Vagina (tissue), 2 donors: ENCODE measurements around the gene AKAP6. TPM values are rescaled to one million over a fixed set of nuclear protein-coding genes. Genes with fewer than 3 reads are reported as not detected.
"Not testable (repeated sequence)": the region's sequence is repeated elsewhere in the genome, so short reads cannot be mapped to it uniquely, and the experiment has no call there.

Source experiments
- DNase-seq, 2 donors: peaks; one replicate each; pipeline ENCODE4 v3.0.0-alpha.2; 2017; ENCODE audit errors: extremely low spot score in 2 of 2
- H3K27ac ChIP-seq: fragments of 200-600 bp; sonication (generic); one replicate; pipeline ENCODE4 v1.5.1; 2019
- H3K27me3 ChIP-seq: fragments of 200-600 bp; sonication (generic); one replicate; pipeline ENCODE4 v1.5.1; 2019
- H3K36me3 ChIP-seq, 2 donors: fragments of 200-600 bp; sonication (generic); one replicate each; pipeline ENCODE4 v1.5.1; 2017 to 2019
- H3K4me1 ChIP-seq: fragments of 200-600 bp; sonication (generic); one replicate; pipeline ENCODE4 v1.5.1; 2019
- H3K4me3 ChIP-seq, 2 donors: fragments of 200-600 bp; sonication (generic); 1 replicate in 1 of 2; 2 replicates in 1 of 2; pipeline ENCODE4 v1.5.1; 2016 to 2019
- H3K9me3 ChIP-seq: fragments of 200-600 bp; sonication (generic); one replicate; pipeline ENCODE4 v1.5.1; 2019
- CTCF ChIP-seq, 3 experiments: fragments of 450-650 bp in 2 of 3; fragments of 200-600 bp in 1 of 3; sonication (generic) in 1 of 3; IDR thresholded peaks; one replicate each; pipeline ENCODE4 v1.5.1; 2017 to 2019; ENCODE audit warnings: antibody characterized with exemption in 3 of 3, mild to moderate bottlenecking in 2 of 3, moderate library complexity in 2 of 3
- POLR2A ChIP-seq, 2 donors: fragments of 450-650 bp; IDR thresholded peaks; one replicate each; pipeline ENCODE4 v1.6.1; 2017; ENCODE audit warnings: antibody characterized with exemption in 2 of 2, mild to moderate bottlenecking in 2 of 2, moderate library complexity in 2 of 2
- POLR2AphosphoS5 ChIP-seq, 2 donors: sonication (generic); formaldehyde crosslinking; IDR thresholded peaks; one replicate each; pipeline ENCODE4 v1.9.0; 2017; ENCODE audit warnings: antibody characterized with exemption in 2 of 2, mild to moderate bottlenecking in 2 of 2, low read depth in 1 of 2; ENCODE audit not compliant: insufficient read depth in 1 of 2
- intact Hi-C: fragments of 100-400 bp; cut with DNase I; formaldehyde crosslinking; loops from one replicate; pipeline ENCODE4 v1.15.1; 2023
- total RNA-seq: library from RNA; depleted of rRNA; stranded (reverse); fragments of >200 nt; gene quantifications from one replicate; pipeline ENCODE4 v1.2.3, GENCODE V29; 2016

AKAP6 gene
- total RNA-seq, 1 donor from 2014 or later = 3.9 TPM

- TF ChIP-seq POLR2AphosphoS5 (IDR thresholded peaks at IDR 0.05; ENCODE audit: insufficient read depth in 1 of 2, low read depth in 1 of 2) = no peak
- no peak for TF ChIP-seq POLR2A (IDR thresholded peaks at IDR 0.05)
- intact Hi-C loops = no loop called here
Observed at GRCh38 chr14:32381869-32382268, 52.8 kb downstream of the AKAP6 start.

GRCh38 chr14:32382704-32383103 lies 53.6 kb downstream of the AKAP6 start:
- TF ChIP-seq POLR2AphosphoS5 (IDR thresholded peaks at IDR 0.05; ENCODE audit: insufficient read depth in 1 of 2, low read depth in 1 of 2) (no peak), POLR2A (IDR thresholded peaks at IDR 0.05) (no peak), CTCF (IDR thresholded peaks at IDR 0.05) (no peak)
- Histone ChIP-seq H3K27ac (no peak overlapping the region), H3K36me3 (no peaks in the 10 kb centered on the region), H3K4me3 (no peak overlapping the region), H3K9me3 (no peaks in the 10 kb centered on the region), H3K27me3 (no peaks in the 10 kb centered on the region), H3K4me1 (no peaks in the 10 kb centered on the region)
- intact Hi-C loops = no loop called here
- DNase-seq = no peak

More at GRCh38 chr14:32381869-32382268, 52.8 kb downstream of the AKAP6 start:
- no peaks in the 10 kb centered on the region for H3K4me1 ChIP-seq
- H3K9me3 ChIP-seq = no peaks in the 10 kb centered on the region
- no peak overlapping the region for H3K4me3 ChIP-seq
- DNase-seq = no peak
- no peak overlapping the region for H3K27ac ChIP-seq
- no peaks in the 10 kb centered on the region for H3K36me3 ChIP-seq
- no peaks in the 10 kb centered on the region for H3K27me3 ChIP-seq

GRCh38 chr14:32383364-32384009 lies 54.4 kb downstream of the AKAP6 start:
- Histone ChIP-seq H3K9me3 (no peaks in the 10 kb centered on the region), H3K27ac (no peak overlapping the region), H3K4me1 (no peaks in the 10 kb centered on the region), H3K4me3 (no peak overlapping the region), H3K36me3 (no peaks in the 10 kb centered on the region), H3K27me3 (no peaks in the 10 kb centered on the region)
- intact Hi-C loops = no loop called here
- TF ChIP-seq POLR2A (IDR thresholded peaks at IDR 0.05) (no peak), POLR2AphosphoS5 (IDR thresholded peaks at IDR 0.05; ENCODE audit: insufficient read depth in 1 of 2, low read depth in 1 of 2) (no peak), CTCF (IDR thresholded peaks at IDR 0.05) (no peak)
- no peak for DNase-seq

- Histone ChIP-seq H3K4me3 (no peak overlapping the region), H3K9me3 (no peaks in the 10 kb centered on the region), H3K36me3 (no peaks in the 10 kb centered on the region), H3K27me3 (no peaks in the 10 kb centered on the region), H3K27ac (no peak overlapping the region), H3K4me1 (no peaks in the 10 kb centered on the region)
- intact Hi-C loops = no loop called here
- TF ChIP-seq CTCF (IDR thresholded peaks at IDR 0.05) (no peak), POLR2AphosphoS5 (IDR thresholded peaks at IDR 0.05; ENCODE audit: insufficient read depth in 1 of 2, low read depth in 1 of 2) (no peak), POLR2A (IDR thresholded peaks at IDR 0.05) (no peak)
- no peak for DNase-seq
Observed at GRCh38 chr14:32384464-32384863, 55.4 kb downstream of the AKAP6 start.

- H3K27ac ChIP-seq, intact Hi-C loops, DNase-seq, H3K27me3 ChIP-seq, H3K4me1 ChIP-seq, H3K4me3 ChIP-seq, H3K9me3 ChIP-seq, H3K36me3 ChIP-seq: not testable (repeated sequence)
Observed at GRCh38 chr14:32387295-32387694, 58.2 kb downstream of the AKAP6 start.

GRCh38 chr14:32393119-32393518 lies 64.0 kb downstream of the AKAP6 start:
- DNase-seq = no peak
- Histone ChIP-seq H3K27ac (no peak overlapping the region), H3K9me3 (no peaks in the 10 kb centered on the region), H3K4me1 (peaks cover 10% of the 10 kb centered on the region), H3K4me3 (no peak overlapping the region), H3K27me3 (no peaks in the 10 kb centered on the region), H3K36me3 (no peaks in the 10 kb centered on the region)
- no peak for TF ChIP-seq POLR2AphosphoS5 (IDR thresholded peaks at IDR 0.05; ENCODE audit: insufficient read depth in 1 of 2, low read depth in 1 of 2)
- TF ChIP-seq CTCF (IDR thresholded peaks at IDR 0.05) = no peak
- TF ChIP-seq POLR2A (IDR thresholded peaks at IDR 0.05) = no peak
- intact Hi-C loops = no loop called here
